Tibial nerve (tissue), 4 donors: ENCODE results near the gene C17orf67. TPM values are rescaled to one million over a fixed set of nuclear protein-coding genes. Genes with fewer than 3 reads are reported as not detected.

ENCODE experiments used
- DNase-seq, 2 donors: peaks; one replicate each; pipeline ENCODE4 v3.0.0-alpha.2; 2019; ENCODE audit warnings: low spot score in 2 of 2
- H3K27ac ChIP-seq, 4 donors: fragments of 200-600 bp; sonication (generic) in 3 of 4; one replicate each; pipeline ENCODE4 v1.5.1; 2017 to 2019; ENCODE audit warnings: mild to moderate bottlenecking in 1 of 4
- H3K27me3 ChIP-seq, 2 donors: fragments of 200-600 bp; sonication (generic) in 1 of 2; one replicate each; pipeline versions ENCODE4 v1.5.1 to v1.6.0; 2017 to 2019
- H3K36me3 ChIP-seq, 3 donors: fragments of 200-600 bp; sonication (generic); one replicate each; pipeline ENCODE4 v1.5.1; 2018 to 2019
- H3K4me1 ChIP-seq, 4 donors: fragments of 200-600 bp; sonication (generic) in 3 of 4; one replicate each; pipeline ENCODE4 v1.5.1; 2017 to 2019
- H3K4me3 ChIP-seq, 4 donors: fragments of 200-600 bp; sonication (generic) in 3 of 4; one replicate each; pipeline ENCODE4 v1.5.1; 2017 to 2019; ENCODE audit warnings: mild to moderate bottlenecking in 1 of 4, moderate library complexity in 1 of 4
- H3K9me3 ChIP-seq, 4 donors: fragments of 200-600 bp; sonication (generic) in 3 of 4; one replicate each; pipeline ENCODE4 v1.5.1; 2017 to 2019
- EP300 ChIP-seq, 2 donors: sonication (generic); formaldehyde crosslinking; IDR thresholded peaks; one replicate each; pipeline ENCODE4 v1.6.1; 2017; ENCODE audit warnings: antibody characterized with exemption in 2 of 2, mild to moderate bottlenecking in 1 of 2
- POLR2A ChIP-seq, 2 donors: fragments of 450-650 bp; IDR thresholded peaks; one replicate each; pipeline ENCODE4 v1.6.1; 2017; ENCODE audit warnings: antibody characterized with exemption in 2 of 2, mild to moderate bottlenecking in 2 of 2, moderate library complexity in 2 of 2
- WGBS, 2 donors: methylation state at CpG; one replicate each; pipeline ENCODE4 v1.1.5; 2018; 5-methylcytosine and 5-hydroxymethylcytosine counted together
- total RNA-seq, 4 donors: library from RNA; depleted of rRNA; stranded (reverse); fragments of >200 nt; gene quantifications; one replicate each; pipeline ENCODE4 v1.1.0, GENCODE V29; 2016
- TF ChIP-seq, protein P1 (sequence below), 5 experiments: fragments of 200-600 bp in 3 of 5; fragments of 450-650 bp in 2 of 5; sonication (generic) in 3 of 5; IDR thresholded peaks; one replicate each; pipeline ENCODE4 v1.5.1; 2016 to 2019; ENCODE audit warnings: antibody characterized with exemption in 5 of 5, mild to moderate bottlenecking in 3 of 5, moderate library complexity in 2 of 5

Gene C17orf67
- total RNA-seq = 1 to 10 TPM; 2.4 to 4.5 (median 3.1) TPM

- WGBS, 2 donors = 0 to 1% methylated on average over 42 to 66 of the region's 66 CpGs
- peaks cover 0 to 20% (median 0%) of the 10 kb centered on the region in 3 donors for H3K36me3 ChIP-seq
- H3K4me1 ChIP-seq = peaks cover 0 to 50% (median 24%) of the 10 kb centered on the region in 4 donors
- H3K27ac ChIP-seq = peak within 1 kb of the TSS; percentile 78 to 95 (median 88)
- H3K9me3 ChIP-seq = no peaks in the 10 kb centered on the region
- peak within 1 kb of the TSS; percentile 71 to 95 (median 92) for H3K4me3 ChIP-seq
- DNase-seq = peak; percentile 99
- TF ChIP-seq EP300 (IDR thresholded peaks at IDR 0.05) = peak in 1 of 2 donors; percentile 80
- TF ChIP-seq, protein P1, sequence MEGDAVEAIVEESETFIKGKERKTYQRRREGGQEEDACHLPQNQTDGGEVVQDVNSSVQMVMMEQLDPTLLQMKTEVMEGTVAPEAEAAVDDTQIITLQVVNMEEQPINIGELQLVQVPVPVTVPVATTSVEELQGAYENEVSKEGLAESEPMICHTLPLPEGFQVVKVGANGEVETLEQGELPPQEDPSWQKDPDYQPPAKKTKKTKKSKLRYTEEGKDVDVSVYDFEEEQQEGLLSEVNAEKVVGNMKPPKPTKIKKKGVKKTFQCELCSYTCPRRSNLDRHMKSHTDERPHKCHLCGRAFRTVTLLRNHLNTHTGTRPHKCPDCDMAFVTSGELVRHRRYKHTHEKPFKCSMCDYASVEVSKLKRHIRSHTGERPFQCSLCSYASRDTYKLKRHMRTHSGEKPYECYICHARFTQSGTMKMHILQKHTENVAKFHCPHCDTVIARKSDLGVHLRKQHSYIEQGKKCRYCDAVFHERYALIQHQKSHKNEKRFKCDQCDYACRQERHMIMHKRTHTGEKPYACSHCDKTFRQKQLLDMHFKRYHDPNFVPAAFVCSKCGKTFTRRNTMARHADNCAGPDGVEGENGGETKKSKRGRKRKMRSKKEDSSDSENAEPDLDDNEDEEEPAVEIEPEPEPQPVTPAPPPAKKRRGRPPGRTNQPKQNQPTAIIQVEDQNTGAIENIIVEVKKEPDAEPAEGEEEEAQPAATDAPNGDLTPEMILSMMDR (IDR thresholded peaks at IDR 0.05) = peak in 1 of 5 experiments; percentile 18
- peak; percentile 54 to 79 for TF ChIP-seq POLR2A (IDR thresholded peaks at IDR 0.05)
- H3K27me3 ChIP-seq = no peaks in the 10 kb centered on the region
These were observed at the start of gene C17orf67, which contains the start of gene DGKE for GRCh38 chr17:56833809-56834379. C17orf67 (minus strand) TSS chr17:56833920; CDS start chr17:56815810, 18,110 bp downstream. DGKE (plus strand) TSS chr17:56834151; CDS start chr17:56834796, 645 bp downstream.

- H3K4me1 ChIP-seq = no peaks in the 10 kb centered on the region
- H3K27ac ChIP-seq = no peak overlapping the region
- no peak for DNase-seq
- peaks cover 0 to 7% (median 0%) of the 10 kb centered on the region in 3 donors for H3K36me3 ChIP-seq
- no peak overlapping the region for H3K4me3 ChIP-seq
- H3K9me3 ChIP-seq = no peaks in the 10 kb centered on the region
- 75 to 83% methylated on average over 3 of the region's 3 CpGs for WGBS, 2 donors
- H3K27me3 ChIP-seq = no peaks in the 10 kb centered on the region
- TF ChIP-seq POLR2A (IDR thresholded peaks at IDR 0.05) (no peak), EP300 (IDR thresholded peaks at IDR 0.05) (no peak)
- TF ChIP-seq, protein P1 (IDR thresholded peaks at IDR 0.05) = no peak
These were observed 48.1 kb upstream of the C17orf67 start for GRCh38 chr17:56881685-56882295.

- no peak for DNase-seq
These were observed 46.9 kb upstream of the C17orf67 start for GRCh38 chr17:56880571-56880970.

DNA sequence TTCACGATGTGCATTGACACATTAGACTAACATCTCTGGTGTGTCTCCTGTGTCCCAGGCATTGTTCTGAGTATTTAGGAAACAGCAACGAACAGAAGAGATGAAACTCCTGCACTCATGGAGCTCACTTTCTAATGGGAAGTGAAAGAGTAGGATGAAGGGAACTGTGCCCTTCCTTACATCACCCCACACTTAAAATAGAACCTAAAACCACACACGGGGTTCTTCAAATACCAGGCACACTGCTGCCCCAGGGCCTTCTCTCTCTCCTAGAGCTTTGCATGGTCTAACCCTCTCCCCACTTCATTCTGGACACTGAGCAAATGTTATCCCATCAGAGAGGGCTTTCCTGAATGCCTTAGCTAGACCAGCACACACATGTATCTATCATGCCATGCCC is 46.4 kb upstream of the C17orf67 start:
- 69 to 71% methylated on average over 3 of the region's 3 CpGs for WGBS, 2 donors
- H3K36me3 ChIP-seq = no peaks in the 10 kb centered on the region
- no peaks in the 10 kb centered on the region for H3K27me3 ChIP-seq
- H3K9me3 ChIP-seq = no peaks in the 10 kb centered on the region
- TF ChIP-seq EP300 (IDR thresholded peaks at IDR 0.05) (no peak), POLR2A (IDR thresholded peaks at IDR 0.05) (no peak)
- TF ChIP-seq, protein P1 (IDR thresholded peaks at IDR 0.05) = no peak
- H3K4me1 ChIP-seq = no peaks in the 10 kb centered on the region
- no peak for DNase-seq
- H3K27ac ChIP-seq = no peak overlapping the region
- H3K4me3 ChIP-seq = no peak overlapping the region

More at GRCh38 chr17:56880571-56880970, 46.9 kb upstream of the C17orf67 start:
- Histone ChIP-seq H3K27me3 (no peaks in the 10 kb centered on the region), H3K4me1 (no peaks in the 10 kb centered on the region), H3K9me3 (no peaks in the 10 kb centered on the region), H3K27ac (no peak overlapping the region), H3K4me3 (no peak overlapping the region), H3K36me3 (no peaks in the 10 kb centered on the region)
- TF ChIP-seq EP300 (IDR thresholded peaks at IDR 0.05) = no peak
- TF ChIP-seq, protein P1 (IDR thresholded peaks at IDR 0.05) = no peak
- TF ChIP-seq POLR2A (IDR thresholded peaks at IDR 0.05) = no peak
- WGBS, 2 donors = 80 to 81% methylated on average over 8 of the region's 8 CpGs

DNA sequence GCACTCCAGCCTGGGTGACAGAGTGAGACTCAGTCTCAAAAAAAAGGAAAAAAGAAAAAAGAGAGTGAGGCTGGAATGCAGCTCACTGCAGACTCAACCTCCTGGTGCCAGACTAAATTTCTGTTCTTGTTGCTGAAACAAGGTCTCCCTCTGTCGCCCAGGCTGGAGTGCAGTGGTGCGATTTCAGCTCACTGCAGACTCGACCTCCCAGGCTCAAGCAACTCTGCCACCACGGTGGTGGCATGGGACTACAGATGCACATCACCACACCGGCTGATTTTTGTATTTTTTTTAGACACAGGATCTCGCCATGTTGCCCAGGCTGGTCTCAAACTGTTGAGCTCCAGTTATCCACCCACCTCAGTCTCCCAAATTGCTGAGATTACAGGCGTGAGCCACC is 45.6 kb upstream of the C17orf67 start:
- Histone ChIP-seq H3K27me3 (no peaks in the 10 kb centered on the region), H3K27ac (no peak overlapping the region), H3K4me3 (no peak overlapping the region), H3K4me1 (no peaks in the 10 kb centered on the region), H3K36me3 (no peaks in the 10 kb centered on the region), H3K9me3 (no peaks in the 10 kb centered on the region)
- no peak for DNase-seq
- 88 to 92% methylated on average over 7 of the region's 7 CpGs for WGBS, 2 donors
- TF ChIP-seq EP300 (IDR thresholded peaks at IDR 0.05) (no peak), POLR2A (IDR thresholded peaks at IDR 0.05) (no peak)
- TF ChIP-seq, protein P1 (IDR thresholded peaks at IDR 0.05) = no peak
